HG03521 (cell line): ENCODE results near the gene SERPINB1.
"Not testable (repeated sequence)": the region's sequence is repeated elsewhere in the genome, so short reads cannot be mapped to it uniquely, and the experiment has no call there.

Experiments
- ATAC-seq: cut with Tn5 transposase; IDR thresholded peaks from one replicate; pipeline ENCODE4 v1.9.1; 2021; ENCODE audit warnings: mild to moderate bottlenecking, moderate library complexity; ENCODE audit not compliant: unreplicated experiment

The SERPINB1 gene

GRCh38 chr6:2866171-2866846 is 24.6 kb upstream of the SERPINB1 start:
- no peak for ATAC-seq

- ATAC-seq = no peak
Observed at GRCh38 chr6:2865694-2866151, 24.1 kb upstream of the SERPINB1 start.

GRCh38 chr6:2865270-2865669 is 23.6 kb upstream of the SERPINB1 start:
- no peak for ATAC-seq

- no peak for ATAC-seq
Observed at GRCh38 chr6:2863901-2864300, 22.2 kb upstream of the SERPINB1 start.

- ATAC-seq = peak; percentile 42
Observed at GRCh38 chr6:2862712-2863181, 21.1 kb upstream of the SERPINB1 start.

GRCh38 chr6:2861822-2862164 is 20.1 kb upstream of the SERPINB1 start:
- no peak for ATAC-seq

GRCh38 chr6:2861060-2861821 is 19.6 kb upstream of the SERPINB1 start:
- no peak for ATAC-seq

GRCh38 chr6:2860706-2861059 is 19.0 kb upstream of the SERPINB1 start:
- ATAC-seq = not testable (repeated sequence)

GRCh38 chr6:2859798-2860705 is 18.4 kb upstream of the SERPINB1 start:
- ATAC-seq = not testable (repeated sequence)

GRCh38 chr6:2859185-2859700 is 17.6 kb upstream of the SERPINB1 start:
- ATAC-seq = no peak

- peak; percentile 47 for ATAC-seq
Observed at GRCh38 chr6:2857580-2858337, 16.1 kb upstream of the SERPINB1 start.

GRCh38 chr6:2857185-2857579 is 15.5 kb upstream of the SERPINB1 start:
- no peak for ATAC-seq

GRCh38 chr6:2855061-2855519 is 13.4 kb upstream of the SERPINB1 start:
- ATAC-seq = no peak

- ATAC-seq = no peak
Observed at GRCh38 chr6:2854396-2854982, 12.8 kb upstream of the SERPINB1 start.

GRCh38 chr6:2853769-2854395 is 12.2 kb upstream of the SERPINB1 start:
- no peak for ATAC-seq

- ATAC-seq = not testable (repeated sequence)
Observed at GRCh38 chr6:2853378-2853768, 11.7 kb upstream of the SERPINB1 start.

- no peak for ATAC-seq
Observed at GRCh38 chr6:2852921-2853322, 11.3 kb upstream of the SERPINB1 start.

GRCh38 chr6:2852514-2852855 is 10.8 kb upstream of the SERPINB1 start:
- ATAC-seq = no peak

GRCh38 chr6:2851727-2852513 is 10.3 kb upstream of the SERPINB1 start:
- ATAC-seq = no peak
